ENCODE data around the gene FBLN5. TPM values are rescaled to one million over a fixed set of nuclear protein-coding genes. Genes with fewer than 3 reads are reported as not detected.

The FBLN5 gene
- total RNA-seq, 1 donor from 2014 or later: 98.7 TPM

- Mint-ChIP-seq H3K36me3 (ENCODE audit: unreplicated experiment) (peaks cover 14% of the 10 kb centered on the region), H3K4me1 (ENCODE audit: unreplicated experiment) (peaks cover 35% of the 10 kb centered on the region), H3K9me3 (ENCODE audit: unreplicated experiment) (no peaks in the 10 kb centered on the region), H3K27ac (ENCODE audit: unreplicated experiment) (no peak overlapping the region), H3K4me3 (ENCODE audit: unreplicated experiment) (no peak overlapping the region), H3K27me3 (ENCODE audit: unreplicated experiment) (no peaks in the 10 kb centered on the region)
- TF ChIP-seq CTCF (IDR thresholded peaks at IDR 0.05): no peak
- no peak for DNase-seq (ENCODE audit: extremely low spot score, unreplicated experiment)
These were observed 57.2 kb downstream of the FBLN5 start for GRCh38 chr14:91890291-91890749.

GRCh38 chr14:91889477-91890211 is 57.9 kb downstream of the FBLN5 start:
- Mint-ChIP-seq H3K27me3 (ENCODE audit: unreplicated experiment) (no peaks in the 10 kb centered on the region), H3K4me3 (ENCODE audit: unreplicated experiment) (no peak overlapping the region), H3K27ac (ENCODE audit: unreplicated experiment) (no peak overlapping the region), H3K4me1 (ENCODE audit: unreplicated experiment) (peaks cover 35% of the 10 kb centered on the region), H3K9me3 (ENCODE audit: unreplicated experiment) (no peaks in the 10 kb centered on the region), H3K36me3 (ENCODE audit: unreplicated experiment) (peaks cover 18% of the 10 kb centered on the region)
- no peak for DNase-seq (ENCODE audit: extremely low spot score, unreplicated experiment)
- TF ChIP-seq CTCF (IDR thresholded peaks at IDR 0.05): no peak

- no peaks in the 10 kb centered on the region for H3K27me3 Mint-ChIP-seq (ENCODE audit: unreplicated experiment)
- H3K4me3 Mint-ChIP-seq (ENCODE audit: unreplicated experiment): no peak overlapping the region
- H3K36me3 Mint-ChIP-seq (ENCODE audit: unreplicated experiment): peaks cover 21% of the 10 kb centered on the region
- no peak overlapping the region for H3K27ac Mint-ChIP-seq (ENCODE audit: unreplicated experiment)
- no peak for DNase-seq (ENCODE audit: extremely low spot score, unreplicated experiment)
- no peak for TF ChIP-seq CTCF (IDR thresholded peaks at IDR 0.05)
- H3K9me3 Mint-ChIP-seq (ENCODE audit: unreplicated experiment): no peaks in the 10 kb centered on the region
- H3K4me1 Mint-ChIP-seq (ENCODE audit: unreplicated experiment): peaks cover 32% of the 10 kb centered on the region
These were observed 58.6 kb downstream of the FBLN5 start for GRCh38 chr14:91888641-91889476.

GRCh38 chr14:91886961-91887360 is 60.5 kb downstream of the FBLN5 start:
- H3K9me3 Mint-ChIP-seq (ENCODE audit: unreplicated experiment): no peaks in the 10 kb centered on the region
- no peaks in the 10 kb centered on the region for H3K27me3 Mint-ChIP-seq (ENCODE audit: unreplicated experiment)
- no peak overlapping the region for H3K27ac Mint-ChIP-seq (ENCODE audit: unreplicated experiment)
- peaks cover 22% of the 10 kb centered on the region for H3K36me3 Mint-ChIP-seq (ENCODE audit: unreplicated experiment)
- DNase-seq (ENCODE audit: extremely low spot score, unreplicated experiment): no peak
- H3K4me1 Mint-ChIP-seq (ENCODE audit: unreplicated experiment): peaks cover 14% of the 10 kb centered on the region
- no peak for TF ChIP-seq CTCF (IDR thresholded peaks at IDR 0.05)
- no peak overlapping the region for H3K4me3 Mint-ChIP-seq (ENCODE audit: unreplicated experiment)

GRCh38 chr14:91885839-91886238 is 61.7 kb downstream of the FBLN5 start:
- TF ChIP-seq CTCF (IDR thresholded peaks at IDR 0.05): no peak
- H3K36me3 Mint-ChIP-seq (ENCODE audit: unreplicated experiment): peaks cover 19% of the 10 kb centered on the region
- no peak overlapping the region for H3K4me3 Mint-ChIP-seq (ENCODE audit: unreplicated experiment)
- H3K27me3 Mint-ChIP-seq (ENCODE audit: unreplicated experiment): no peaks in the 10 kb centered on the region
- H3K4me1 Mint-ChIP-seq (ENCODE audit: unreplicated experiment): peaks cover 5% of the 10 kb centered on the region
- DNase-seq (ENCODE audit: extremely low spot score, unreplicated experiment): no peak
- H3K9me3 Mint-ChIP-seq (ENCODE audit: unreplicated experiment): no peaks in the 10 kb centered on the region
- H3K27ac Mint-ChIP-seq (ENCODE audit: unreplicated experiment): no peak overlapping the region
